NB4 (cell line): ENCODE results near the gene GOLGA7B.

Experiments
- MYC ChIP-seq: IDR thresholded peaks from 2 replicates; pipeline ENCODE4 v1.6.1; 2011; ENCODE audit warnings: low read depth, low read length
- POLR2A ChIP-seq: IDR thresholded peaks from 2 replicates; pipeline ENCODE4 v1.6.1; 2011; ENCODE audit warnings: mild to moderate bottlenecking; ENCODE audit not compliant: insufficient read length; ENCODE audit errors: extremely low read depth
- TF ChIP-seq, protein P1 (sequence below): IDR thresholded peaks from one replicate; pipeline ENCODE4 v1.5.1; 2012; ENCODE audit warnings: low read depth, low read length
- TF ChIP-seq, protein P2 (sequence below): IDR thresholded peaks from 2 replicates; pipeline ENCODE4 v1.6.1; 2011; ENCODE audit warnings: low read depth, low read length

DNA sequence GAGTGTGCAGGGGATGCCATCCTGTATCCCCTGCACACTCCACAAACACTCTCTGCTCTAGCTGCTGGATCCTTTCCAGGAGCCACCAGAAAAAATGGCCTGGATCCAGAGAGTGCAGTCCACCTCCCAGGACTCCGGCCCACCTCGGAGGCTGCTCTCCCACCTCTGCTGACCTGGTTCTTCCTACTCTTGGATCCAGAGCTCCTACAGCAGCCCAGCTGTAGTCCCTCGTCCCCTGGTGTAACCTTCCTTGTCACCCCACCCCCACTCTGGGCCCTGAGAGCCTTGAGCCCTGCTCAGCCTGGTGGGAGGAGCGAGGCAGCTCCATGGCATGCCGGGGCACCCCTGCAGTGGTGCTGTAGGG, 54.4 kb downstream of the GOLGA7B start:
- TF ChIP-seq, protein P1, sequence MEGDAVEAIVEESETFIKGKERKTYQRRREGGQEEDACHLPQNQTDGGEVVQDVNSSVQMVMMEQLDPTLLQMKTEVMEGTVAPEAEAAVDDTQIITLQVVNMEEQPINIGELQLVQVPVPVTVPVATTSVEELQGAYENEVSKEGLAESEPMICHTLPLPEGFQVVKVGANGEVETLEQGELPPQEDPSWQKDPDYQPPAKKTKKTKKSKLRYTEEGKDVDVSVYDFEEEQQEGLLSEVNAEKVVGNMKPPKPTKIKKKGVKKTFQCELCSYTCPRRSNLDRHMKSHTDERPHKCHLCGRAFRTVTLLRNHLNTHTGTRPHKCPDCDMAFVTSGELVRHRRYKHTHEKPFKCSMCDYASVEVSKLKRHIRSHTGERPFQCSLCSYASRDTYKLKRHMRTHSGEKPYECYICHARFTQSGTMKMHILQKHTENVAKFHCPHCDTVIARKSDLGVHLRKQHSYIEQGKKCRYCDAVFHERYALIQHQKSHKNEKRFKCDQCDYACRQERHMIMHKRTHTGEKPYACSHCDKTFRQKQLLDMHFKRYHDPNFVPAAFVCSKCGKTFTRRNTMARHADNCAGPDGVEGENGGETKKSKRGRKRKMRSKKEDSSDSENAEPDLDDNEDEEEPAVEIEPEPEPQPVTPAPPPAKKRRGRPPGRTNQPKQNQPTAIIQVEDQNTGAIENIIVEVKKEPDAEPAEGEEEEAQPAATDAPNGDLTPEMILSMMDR = no peak
- TF ChIP-seq, protein P2, sequence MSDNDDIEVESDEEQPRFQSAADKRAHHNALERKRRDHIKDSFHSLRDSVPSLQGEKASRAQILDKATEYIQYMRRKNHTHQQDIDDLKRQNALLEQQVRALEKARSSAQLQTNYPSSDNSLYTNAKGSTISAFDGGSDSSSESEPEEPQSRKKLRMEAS = no peak
- TF ChIP-seq MYC (no peak), POLR2A (no peak)
